DOHH2 (cell line): Measurements from ENCODE around the gene CLIP3.

Experiments
- CTCF ChIP-seq: fragments of 200-600 bp; sonication (generic); IDR thresholded peaks from one replicate; pipeline ENCODE4 v1.5.1; 2014; ENCODE audit warnings: antibody characterized with exemption, mild to moderate bottlenecking, low read depth, low read length; ENCODE audit not compliant: poor library complexity, severe bottlenecking
- EZH2phosphoT487 ChIP-seq: fragments of 200-600 bp; sonication (generic); IDR thresholded peaks from 2 replicates; pipeline ENCODE4 v1.6.1; 2017; ENCODE audit warnings: borderline replicate concordance, mild to moderate bottlenecking, antibody characterized with exemption, low read length, moderate library complexity, mixed read lengths

GRCh38 chr19:36046443-36047050, 13.9 kb upstream of the CLIP3 start:
- TF ChIP-seq CTCF (no peak), EZH2phosphoT487 (no peak)
